ENCODE results near the gene GPC6.

GPC6 gene

DNA sequence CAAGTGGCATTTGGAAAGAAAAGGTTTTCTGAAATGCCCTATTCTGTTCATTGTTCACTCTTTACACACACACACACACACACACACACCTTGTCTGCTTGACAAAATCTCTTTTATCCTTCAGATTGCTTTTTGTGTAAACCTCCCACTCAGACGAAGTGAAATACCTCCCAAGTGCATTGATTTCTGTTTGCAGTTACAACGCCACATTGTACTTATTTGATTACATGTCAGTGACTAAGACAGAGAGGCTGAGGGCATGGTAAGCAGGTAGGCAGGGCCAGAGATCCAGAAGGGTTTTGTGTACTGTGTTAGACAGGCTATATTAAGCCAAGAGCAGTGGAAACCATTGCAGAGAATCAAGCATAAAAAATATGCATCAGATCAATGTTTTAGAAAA is 561.8 kb downstream of the GPC6 start:
- H3K9ac ChIP-seq (ENCODE audit: low read depth in 1 of 2, low read length in 2 of 2): no peak overlapping the region
- no peak overlapping the region for H3K4me3 ChIP-seq (ENCODE audit: low read depth in 1 of 2, low read length in 2 of 2)
- no peak overlapping the region for H3K27ac ChIP-seq (ENCODE audit: low read depth, low read length)
- no peaks in the 10 kb centered on the region for H3K9me3 ChIP-seq (ENCODE audit: control insufficient read depth in 1 of 2, low read length in 2 of 2)
- H3K36me3 ChIP-seq (ENCODE audit: control insufficient read depth in 1 of 2, insufficient read depth in 2 of 2, low read length in 2 of 2): no peaks in the 10 kb centered on the region
- H3K27me3 ChIP-seq (ENCODE audit: control insufficient read depth in 1 of 2, insufficient read depth in 2 of 2, low read length in 2 of 2): no peaks in the 10 kb centered on the region
- H3K4me1 ChIP-seq (ENCODE audit: control insufficient read depth in 1 of 2, insufficient read depth in 2 of 2, low read length in 2 of 2): no peaks in the 10 kb centered on the region

DNA sequence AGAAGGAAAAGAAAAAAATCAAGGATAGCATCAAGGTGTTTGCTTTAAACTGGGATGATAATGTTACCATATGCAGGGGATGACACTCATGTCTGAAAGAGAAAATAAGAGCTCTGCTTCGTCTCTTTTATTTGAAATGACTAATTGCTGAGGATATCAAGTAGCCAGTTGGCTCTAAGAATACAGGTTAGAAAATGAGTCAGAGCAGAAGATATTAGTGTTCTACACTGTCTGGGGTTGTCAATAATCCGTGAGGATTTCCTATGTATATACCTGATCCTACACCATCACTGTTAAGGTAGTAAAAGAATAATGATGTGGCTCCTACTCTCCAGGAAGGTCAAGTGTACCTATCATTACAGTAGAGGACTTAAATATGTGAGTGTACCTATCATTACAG is 562.5 kb downstream of the GPC6 start:
- no peak overlapping the region for H3K9ac ChIP-seq (ENCODE audit: low read depth in 1 of 2, low read length in 2 of 2)
- no peak overlapping the region for H3K4me3 ChIP-seq (ENCODE audit: low read depth in 1 of 2, low read length in 2 of 2)
- H3K4me1 ChIP-seq (ENCODE audit: control insufficient read depth in 1 of 2, insufficient read depth in 2 of 2, low read length in 2 of 2): no peaks in the 10 kb centered on the region
- no peaks in the 10 kb centered on the region for H3K36me3 ChIP-seq (ENCODE audit: control insufficient read depth in 1 of 2, insufficient read depth in 2 of 2, low read length in 2 of 2)
- H3K9me3 ChIP-seq (ENCODE audit: control insufficient read depth in 1 of 2, low read length in 2 of 2): no peaks in the 10 kb centered on the region
- no peak overlapping the region for H3K27ac ChIP-seq (ENCODE audit: low read depth, low read length)
- H3K27me3 ChIP-seq (ENCODE audit: control insufficient read depth in 1 of 2, insufficient read depth in 2 of 2, low read length in 2 of 2): no peaks in the 10 kb centered on the region

DNA sequence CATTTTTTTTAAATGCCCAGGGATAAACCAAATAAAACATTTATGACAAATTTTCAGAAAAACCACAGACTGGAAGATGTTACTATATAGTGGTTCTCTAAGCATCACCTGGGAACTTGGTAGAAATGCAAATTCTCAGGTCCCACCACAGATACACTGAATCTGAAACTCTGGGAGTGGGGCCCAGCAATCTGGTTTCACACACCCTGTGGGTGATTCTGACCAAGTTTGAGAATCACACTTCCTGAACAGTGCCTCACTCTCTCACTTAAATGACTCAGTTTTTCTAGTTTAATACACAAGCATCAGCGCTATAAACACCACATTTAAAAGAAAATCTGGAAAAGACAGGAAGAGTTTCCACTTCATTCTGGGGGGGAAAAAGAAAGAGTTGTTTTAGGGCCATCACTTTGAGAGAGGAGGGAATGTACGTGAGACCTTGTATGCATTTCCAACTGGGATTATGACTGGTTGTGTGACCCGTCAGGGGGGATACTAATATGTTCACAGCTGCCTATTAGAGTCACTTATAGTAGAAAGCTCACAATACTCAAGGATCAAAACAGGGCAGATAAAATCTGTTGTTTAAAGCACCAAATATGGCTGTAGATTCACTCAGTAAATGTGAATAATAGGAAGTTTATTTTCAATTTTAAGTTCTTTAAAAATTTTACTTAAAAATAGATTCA is 567.7 kb downstream of the GPC6 start:
- H3K4me3 ChIP-seq (ENCODE audit: low read depth in 1 of 2, low read length in 2 of 2): no peak overlapping the region
- no peaks in the 10 kb centered on the region for H3K36me3 ChIP-seq (ENCODE audit: control insufficient read depth in 1 of 2, insufficient read depth in 2 of 2, low read length in 2 of 2)
- no peaks in the 10 kb centered on the region for H3K27me3 ChIP-seq (ENCODE audit: control insufficient read depth in 1 of 2, insufficient read depth in 2 of 2, low read length in 2 of 2)
- H3K9ac ChIP-seq (ENCODE audit: low read depth in 1 of 2, low read length in 2 of 2): no peak overlapping the region
- H3K4me1 ChIP-seq (ENCODE audit: control insufficient read depth in 1 of 2, insufficient read depth in 2 of 2, low read length in 2 of 2): no peaks in the 10 kb centered on the region
- no peak overlapping the region for H3K27ac ChIP-seq (ENCODE audit: low read depth, low read length)
- no peaks in the 10 kb centered on the region for H3K9me3 ChIP-seq (ENCODE audit: control insufficient read depth in 1 of 2, low read length in 2 of 2)

DNA sequence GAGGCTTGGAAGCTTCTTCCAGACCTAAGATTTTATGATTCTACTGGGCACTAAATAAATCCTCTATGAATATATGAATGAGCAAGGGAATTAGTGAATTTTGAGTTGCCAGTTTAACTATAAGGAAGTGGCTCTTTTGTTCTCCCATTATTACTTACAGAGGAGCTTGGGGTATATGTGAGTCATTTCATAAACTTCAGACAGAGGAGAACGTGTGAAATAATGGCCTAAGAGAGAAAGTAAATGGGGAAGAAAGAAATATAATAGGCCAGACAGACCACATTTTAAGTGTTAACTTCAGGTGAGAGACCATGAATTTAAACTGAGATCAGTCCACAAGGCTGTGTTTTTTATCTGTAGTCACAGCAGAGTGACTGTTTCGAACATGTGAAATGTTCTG is 570.9 kb downstream of the GPC6 start:
- no peak overlapping the region for H3K4me3 ChIP-seq (ENCODE audit: low read depth in 1 of 2, low read length in 2 of 2)
- H3K27ac ChIP-seq (ENCODE audit: low read depth, low read length): no peak overlapping the region
- H3K9ac ChIP-seq (ENCODE audit: low read depth in 1 of 2, low read length in 2 of 2): no peak overlapping the region
- no peaks in the 10 kb centered on the region for H3K4me1 ChIP-seq (ENCODE audit: control insufficient read depth in 1 of 2, insufficient read depth in 2 of 2, low read length in 2 of 2)
- H3K27me3 ChIP-seq (ENCODE audit: control insufficient read depth in 1 of 2, insufficient read depth in 2 of 2, low read length in 2 of 2): no peaks in the 10 kb centered on the region
- no peaks in the 10 kb centered on the region for H3K36me3 ChIP-seq (ENCODE audit: control insufficient read depth in 1 of 2, insufficient read depth in 2 of 2, low read length in 2 of 2)
- H3K9me3 ChIP-seq (ENCODE audit: control insufficient read depth in 1 of 2, low read length in 2 of 2): no peaks in the 10 kb centered on the region

DNA sequence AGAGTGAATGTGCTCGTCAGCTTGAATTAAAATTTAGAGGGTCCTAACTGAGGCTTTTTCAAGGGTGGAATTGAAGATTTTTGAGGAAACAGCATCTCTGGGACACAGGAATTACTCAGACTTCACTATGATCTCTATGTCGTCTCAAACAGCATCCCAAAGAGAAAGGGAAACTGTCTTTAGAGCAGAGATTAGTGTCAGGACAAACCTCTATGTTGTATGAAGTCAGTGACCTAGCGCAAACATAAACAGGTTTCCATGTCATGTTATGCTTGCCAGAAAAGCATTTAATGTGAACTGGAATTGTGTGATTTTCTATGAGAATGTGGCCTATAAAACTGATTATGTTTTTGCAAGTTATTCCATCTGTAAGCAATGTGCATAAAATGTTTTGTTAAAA is 573.7 kb downstream of the GPC6 start:
- Histone ChIP-seq H3K4me3 (ENCODE audit: low read depth in 1 of 2, low read length in 2 of 2) (no peak overlapping the region), H3K4me1 (ENCODE audit: control insufficient read depth in 1 of 2, insufficient read depth in 2 of 2, low read length in 2 of 2) (no peaks in the 10 kb centered on the region), H3K9me3 (ENCODE audit: control insufficient read depth in 1 of 2, low read length in 2 of 2) (no peaks in the 10 kb centered on the region), H3K9ac (ENCODE audit: low read depth in 1 of 2, low read length in 2 of 2) (no peak overlapping the region), H3K27ac (ENCODE audit: low read depth, low read length) (no peak overlapping the region), H3K27me3 (ENCODE audit: control insufficient read depth in 1 of 2, insufficient read depth in 2 of 2, low read length in 2 of 2) (no peaks in the 10 kb centered on the region), H3K36me3 (ENCODE audit: control insufficient read depth in 1 of 2, insufficient read depth in 2 of 2, low read length in 2 of 2) (no peaks in the 10 kb centered on the region)

DNA sequence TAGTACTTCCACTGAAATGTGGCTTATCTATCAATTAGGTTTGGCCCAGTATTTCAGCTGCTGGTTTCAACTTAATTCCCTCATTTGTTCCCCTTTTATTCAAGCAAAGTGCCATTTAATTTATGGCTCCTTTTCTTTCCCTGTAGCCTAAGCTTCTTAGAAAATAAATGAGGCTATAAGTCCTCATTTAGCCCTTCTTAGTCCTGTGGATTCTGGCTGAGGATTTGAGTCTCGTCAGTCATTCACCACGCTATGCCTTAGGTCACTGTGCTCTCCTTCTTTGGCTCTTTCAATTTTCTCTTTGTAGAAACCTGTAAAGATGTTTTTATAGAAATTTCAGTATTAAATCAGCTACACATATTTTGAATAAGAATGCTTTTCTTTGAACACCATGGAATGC is 579.1 kb downstream of the GPC6 start:
- no peaks in the 10 kb centered on the region for H3K9me3 ChIP-seq (ENCODE audit: control insufficient read depth in 1 of 2, low read length in 2 of 2)
- H3K27ac ChIP-seq (ENCODE audit: low read depth, low read length): no peak overlapping the region
- no peaks in the 10 kb centered on the region for H3K4me1 ChIP-seq (ENCODE audit: control insufficient read depth in 1 of 2, insufficient read depth in 2 of 2, low read length in 2 of 2)
- H3K4me3 ChIP-seq (ENCODE audit: low read depth in 1 of 2, low read length in 2 of 2): no peak overlapping the region
- H3K36me3 ChIP-seq (ENCODE audit: control insufficient read depth in 1 of 2, insufficient read depth in 2 of 2, low read length in 2 of 2): no peaks in the 10 kb centered on the region
- no peaks in the 10 kb centered on the region for H3K27me3 ChIP-seq (ENCODE audit: control insufficient read depth in 1 of 2, insufficient read depth in 2 of 2, low read length in 2 of 2)
- no peak overlapping the region for H3K9ac ChIP-seq (ENCODE audit: low read depth in 1 of 2, low read length in 2 of 2)

DNA sequence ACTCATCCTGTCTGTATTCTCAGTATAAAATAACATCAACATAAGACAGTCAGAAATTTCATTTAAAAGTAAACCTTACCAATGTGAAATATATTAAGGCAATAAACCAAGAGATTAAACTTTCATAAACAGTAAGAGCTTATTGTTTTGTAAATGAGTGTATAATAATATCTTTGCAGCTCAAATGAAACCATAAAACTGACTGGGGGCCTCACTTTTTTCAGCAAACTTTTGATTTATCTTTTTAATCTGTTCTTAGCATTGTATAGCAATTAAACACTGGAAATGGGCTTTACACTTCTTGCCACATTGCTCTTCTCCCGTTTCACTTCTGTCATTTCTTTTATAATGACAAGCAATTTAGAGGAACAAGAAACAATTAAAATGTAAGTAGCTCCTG is 580.3 kb downstream of the GPC6 start:
- Histone ChIP-seq H3K4me1 (ENCODE audit: control insufficient read depth in 1 of 2, insufficient read depth in 2 of 2, low read length in 2 of 2) (no peaks in the 10 kb centered on the region), H3K4me3 (ENCODE audit: low read depth in 1 of 2, low read length in 2 of 2) (no peak overlapping the region), H3K27ac (ENCODE audit: low read depth, low read length) (no peak overlapping the region), H3K36me3 (ENCODE audit: control insufficient read depth in 1 of 2, insufficient read depth in 2 of 2, low read length in 2 of 2) (no peaks in the 10 kb centered on the region), H3K27me3 (ENCODE audit: control insufficient read depth in 1 of 2, insufficient read depth in 2 of 2, low read length in 2 of 2) (no peaks in the 10 kb centered on the region), H3K9me3 (ENCODE audit: control insufficient read depth in 1 of 2, low read length in 2 of 2) (no peaks in the 10 kb centered on the region), H3K9ac (ENCODE audit: low read depth in 1 of 2, low read length in 2 of 2) (no peak overlapping the region)

DNA sequence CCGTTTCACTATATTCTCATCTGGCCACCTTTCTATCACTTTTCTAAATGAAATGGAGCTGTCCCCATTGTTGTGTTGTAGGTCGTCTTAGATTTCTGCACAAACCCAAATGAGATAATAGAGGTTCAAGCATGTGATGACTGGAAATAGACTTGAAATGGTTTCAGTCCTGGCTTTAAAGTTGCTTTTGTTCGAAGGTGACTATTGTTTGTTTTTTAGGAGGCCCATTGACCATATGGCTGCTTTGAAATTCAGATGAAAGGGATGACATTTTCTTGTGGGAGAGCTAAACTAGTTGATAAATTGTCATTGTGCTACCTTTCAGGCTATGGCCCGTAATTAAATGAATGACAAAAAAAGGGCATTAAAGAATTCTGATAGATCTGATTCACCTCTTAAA is 583.7 kb downstream of the GPC6 start:
- Histone ChIP-seq H3K9me3 (ENCODE audit: control insufficient read depth in 1 of 2, low read length in 2 of 2) (no peaks in the 10 kb centered on the region), H3K9ac (ENCODE audit: low read depth in 1 of 2, low read length in 2 of 2) (no peak overlapping the region), H3K4me1 (ENCODE audit: control insufficient read depth in 1 of 2, insufficient read depth in 2 of 2, low read length in 2 of 2) (no peaks in the 10 kb centered on the region), H3K27me3 (ENCODE audit: control insufficient read depth in 1 of 2, insufficient read depth in 2 of 2, low read length in 2 of 2) (no peaks in the 10 kb centered on the region), H3K36me3 (ENCODE audit: control insufficient read depth in 1 of 2, insufficient read depth in 2 of 2, low read length in 2 of 2) (no peaks in the 10 kb centered on the region), H3K4me3 (ENCODE audit: low read depth in 1 of 2, low read length in 2 of 2) (no peak overlapping the region), H3K27ac (ENCODE audit: low read depth, low read length) (no peak overlapping the region)

DNA sequence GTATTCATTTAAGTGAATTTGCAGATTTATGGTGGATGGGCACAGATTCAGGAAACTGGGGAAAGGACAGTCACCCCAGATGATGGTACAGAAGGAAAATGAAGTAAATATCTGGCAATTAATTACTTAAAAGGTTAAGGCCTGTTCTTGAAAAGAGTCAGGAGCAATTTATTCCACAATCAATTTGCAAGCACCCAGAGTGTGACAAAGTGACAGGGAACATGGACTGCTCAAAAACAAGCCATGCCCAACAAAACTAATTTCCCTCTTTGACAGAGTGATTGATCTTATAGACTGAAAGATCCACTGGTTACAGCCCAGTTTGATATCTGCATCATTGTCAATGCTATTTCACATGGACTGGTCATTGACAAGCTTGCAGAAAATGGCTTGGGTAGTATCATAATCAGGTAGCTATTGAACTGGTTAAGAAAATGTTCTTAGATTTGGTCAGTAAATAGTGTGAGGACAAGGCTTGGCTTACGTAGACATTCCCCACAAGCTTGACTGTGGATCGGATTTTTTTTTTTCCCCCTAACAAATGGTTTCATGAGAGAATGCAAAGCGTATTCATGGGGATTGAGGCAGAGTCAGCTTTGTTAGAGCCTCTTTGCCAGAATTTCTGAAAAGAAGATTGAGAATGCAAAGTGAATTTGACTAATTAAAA is 584.6 kb downstream of the GPC6 start:
- no peaks in the 10 kb centered on the region for H3K36me3 ChIP-seq (ENCODE audit: control insufficient read depth in 1 of 2, insufficient read depth in 2 of 2, low read length in 2 of 2)
- no peaks in the 10 kb centered on the region for H3K9me3 ChIP-seq (ENCODE audit: control insufficient read depth in 1 of 2, low read length in 2 of 2)
- no peaks in the 10 kb centered on the region for H3K4me1 ChIP-seq (ENCODE audit: control insufficient read depth in 1 of 2, insufficient read depth in 2 of 2, low read length in 2 of 2)
- no peak overlapping the region for H3K27ac ChIP-seq (ENCODE audit: low read depth, low read length)
- H3K9ac ChIP-seq (ENCODE audit: low read depth in 1 of 2, low read length in 2 of 2): no peak overlapping the region
- H3K27me3 ChIP-seq (ENCODE audit: control insufficient read depth in 1 of 2, insufficient read depth in 2 of 2, low read length in 2 of 2): no peaks in the 10 kb centered on the region
- no peak overlapping the region for H3K4me3 ChIP-seq (ENCODE audit: low read depth in 1 of 2, low read length in 2 of 2)

DNA sequence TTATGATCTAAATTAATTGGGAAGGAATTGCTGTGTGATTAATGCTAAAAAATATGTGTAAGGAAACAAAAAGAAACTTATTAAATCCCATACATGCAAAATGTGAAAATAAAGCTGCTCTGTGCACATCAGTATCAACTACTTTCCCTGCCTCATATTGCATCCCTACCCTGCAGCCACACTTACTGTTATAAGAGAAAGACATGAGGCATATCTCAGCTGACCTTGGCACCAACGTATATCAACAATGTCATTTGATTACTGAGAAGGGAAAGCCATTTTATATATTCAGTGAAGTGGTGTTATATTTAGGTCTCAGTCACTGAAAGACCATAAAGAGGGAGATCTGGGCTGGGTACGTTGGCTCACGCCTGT is 585.1 kb downstream of the GPC6 start:
- Histone ChIP-seq H3K9me3 (ENCODE audit: control insufficient read depth in 1 of 2, low read length in 2 of 2) (no peaks in the 10 kb centered on the region), H3K4me1 (ENCODE audit: control insufficient read depth in 1 of 2, insufficient read depth in 2 of 2, low read length in 2 of 2) (no peaks in the 10 kb centered on the region), H3K27me3 (ENCODE audit: control insufficient read depth in 1 of 2, insufficient read depth in 2 of 2, low read length in 2 of 2) (no peaks in the 10 kb centered on the region), H3K36me3 (ENCODE audit: control insufficient read depth in 1 of 2, insufficient read depth in 2 of 2, low read length in 2 of 2) (no peaks in the 10 kb centered on the region), H3K27ac (ENCODE audit: low read depth, low read length) (no peak overlapping the region), H3K9ac (ENCODE audit: low read depth in 1 of 2, low read length in 2 of 2) (no peak overlapping the region), H3K4me3 (ENCODE audit: low read depth in 1 of 2, low read length in 2 of 2) (no peak overlapping the region)

All from duodenal mucosa (tissue), 2 donors.